ENCODE data around the gene IFIT3. TPM values are rescaled to one million over a fixed set of nuclear protein-coding genes. Genes with fewer than 3 reads are reported as not detected.
"Not testable (repeated sequence)": the region's sequence is repeated elsewhere in the genome, so short reads cannot be mapped to it uniquely, and the experiment has no call there.

IFIT3 gene
- total RNA-seq, 1 donor from 2014 or later: 0.91 TPM

- H3K4me1 Mint-ChIP-seq (ENCODE audit: low read depth): peaks cover 4% of the 10 kb centered on the region
- no peaks in the 10 kb centered on the region for H3K9me3 Mint-ChIP-seq
- DNase-seq (ENCODE audit: low spot score): no peak
- H3K27me3 Mint-ChIP-seq (ENCODE audit: insufficient read depth): peaks cover 58% of the 10 kb centered on the region
- H3K27ac Mint-ChIP-seq: no peak overlapping the region
- peaks cover 24% of the 10 kb centered on the region for H3K36me3 Mint-ChIP-seq (ENCODE audit: low read depth)
- no peak overlapping the region for H3K4me3 Mint-ChIP-seq
- intact Hi-C loops (cut with micrococcal nuclease): no loop called here
These were observed 16.4 kb downstream of the IFIT3 start for GRCh38 chr10:89344156-89344555.

- H3K27me3 Mint-ChIP-seq (ENCODE audit: insufficient read depth): peaks cover 65% of the 10 kb centered on the region
- peaks cover 15% of the 10 kb centered on the region for H3K36me3 Mint-ChIP-seq (ENCODE audit: low read depth)
- intact Hi-C loops (cut with micrococcal nuclease): no loop called here
- no peak overlapping the region for H3K4me3 Mint-ChIP-seq
- H3K27ac Mint-ChIP-seq: no peak overlapping the region
- H3K4me1 Mint-ChIP-seq (ENCODE audit: low read depth): peaks cover 10% of the 10 kb centered on the region
- no peak for DNase-seq (ENCODE audit: low spot score)
- no peaks in the 10 kb centered on the region for H3K9me3 Mint-ChIP-seq
These were observed 17.7 kb downstream of the IFIT3 start for GRCh38 chr10:89345367-89346000.

- Mint-ChIP-seq H3K4me3 (no peak overlapping the region), H3K9me3 (no peaks in the 10 kb centered on the region), H3K4me1 (ENCODE audit: low read depth) (peaks cover 22% of the 10 kb centered on the region), H3K36me3 (ENCODE audit: low read depth) (peaks cover 12% of the 10 kb centered on the region), H3K27me3 (ENCODE audit: insufficient read depth) (peaks cover 66% of the 10 kb centered on the region), H3K27ac (no peak overlapping the region)
- no peak for DNase-seq (ENCODE audit: low spot score)
- intact Hi-C loops (cut with micrococcal nuclease): no loop called here
These were observed 18.8 kb downstream of the IFIT3 start for GRCh38 chr10:89346405-89347254.

- intact Hi-C loops (cut with micrococcal nuclease): no loop called here
- Mint-ChIP-seq H3K9me3 (no peaks in the 10 kb centered on the region), H3K27me3 (ENCODE audit: insufficient read depth) (peaks cover 61% of the 10 kb centered on the region), H3K36me3 (ENCODE audit: low read depth) (peaks cover 7% of the 10 kb centered on the region), H3K27ac (no peak overlapping the region), H3K4me1 (ENCODE audit: low read depth) (peaks cover 31% of the 10 kb centered on the region), H3K4me3 (no peak overlapping the region)
- no peak for DNase-seq (ENCODE audit: low spot score)
These were observed 20.1 kb downstream of the IFIT3 start for GRCh38 chr10:89347701-89348457.

GRCh38 chr10:89348481-89348880 lies 20.7 kb downstream of the IFIT3 start:
- Mint-ChIP-seq H3K27ac (no peak overlapping the region), H3K4me3 (no peak overlapping the region), H3K36me3 (ENCODE audit: low read depth) (peaks cover under 1% of the 10 kb centered on the region), H3K4me1 (ENCODE audit: low read depth) (peaks cover 31% of the 10 kb centered on the region), H3K27me3 (ENCODE audit: insufficient read depth) (peaks cover 64% of the 10 kb centered on the region), H3K9me3 (no peaks in the 10 kb centered on the region)
- intact Hi-C loops (cut with micrococcal nuclease): no loop called here
- DNase-seq (ENCODE audit: low spot score): no peak

GRCh38 chr10:89348975-89349374 lies 21.2 kb downstream of the IFIT3 start:
- peaks cover 64% of the 10 kb centered on the region for H3K27me3 Mint-ChIP-seq (ENCODE audit: insufficient read depth)
- peaks cover 31% of the 10 kb centered on the region for H3K4me1 Mint-ChIP-seq (ENCODE audit: low read depth)
- H3K36me3 Mint-ChIP-seq (ENCODE audit: low read depth): no peaks in the 10 kb centered on the region
- no peak overlapping the region for H3K27ac Mint-ChIP-seq
- H3K4me3 Mint-ChIP-seq: no peak overlapping the region
- H3K9me3 Mint-ChIP-seq: peaks cover under 1% of the 10 kb centered on the region
- intact Hi-C loops (cut with micrococcal nuclease): no loop called here
- DNase-seq (ENCODE audit: low spot score): no peak

- intact Hi-C loops (cut with micrococcal nuclease): loop anchor here (1.0 kb wide), 1 partner anchor 42 kb away; the partner anchor contains the start of gene IFIT1
- not testable (repeated sequence) for H3K36me3 Mint-ChIP-seq (ENCODE audit: low read depth)
These were observed 23.0 kb downstream of the IFIT3 start for GRCh38 chr10:89350631-89351315.

GRCh38 chr10:89351412-89351779 lies 23.6 kb downstream of the IFIT3 start:
- no peak for DNase-seq (ENCODE audit: low spot score)
- Mint-ChIP-seq H3K9me3 (peaks cover 3% of the 10 kb centered on the region), H3K36me3 (ENCODE audit: low read depth) (no peaks in the 10 kb centered on the region), H3K4me1 (ENCODE audit: low read depth) (peaks cover 30% of the 10 kb centered on the region), H3K4me3 (no peak overlapping the region), H3K27ac (no peak overlapping the region), H3K27me3 (ENCODE audit: insufficient read depth) (peaks cover 53% of the 10 kb centered on the region)
- intact Hi-C loops (cut with micrococcal nuclease): loop anchor here (1.0 kb wide), 1 partner anchor 41 kb away; the partner anchor contains the start of gene IFIT1

More at GRCh38 chr10:89350631-89351315, 23.0 kb downstream of the IFIT3 start:
- not testable (repeated sequence) for H3K9me3 Mint-ChIP-seq; H3K27ac Mint-ChIP-seq; DNase-seq (ENCODE audit: low spot score)
- peaks cover 58% of the 10 kb centered on the region for H3K27me3 Mint-ChIP-seq (ENCODE audit: insufficient read depth)
- H3K4me3 Mint-ChIP-seq: peak overlapping the region; percentile 6
- peaks cover 31% of the 10 kb centered on the region for H3K4me1 Mint-ChIP-seq (ENCODE audit: low read depth)

GRCh38 chr10:89351780-89352597 lies 24.2 kb downstream of the IFIT3 start:
- Mint-ChIP-seq H3K4me3 (no peak overlapping the region), H3K27me3 (ENCODE audit: insufficient read depth) (peaks cover 48% of the 10 kb centered on the region), H3K4me1 (ENCODE audit: low read depth) (peaks cover 27% of the 10 kb centered on the region), H3K36me3 (ENCODE audit: low read depth) (no peaks in the 10 kb centered on the region), H3K9me3 (peaks cover 3% of the 10 kb centered on the region), H3K27ac (no peak overlapping the region)
- intact Hi-C loops (cut with micrococcal nuclease): loop anchor here (1.0 kb wide), 1 partner anchor 40 kb away; the partner anchor contains the start of gene IFIT1
- no peak for DNase-seq (ENCODE audit: low spot score)

GRCh38 chr10:89352802-89353201 lies 25.0 kb downstream of the IFIT3 start:
- no peak for DNase-seq (ENCODE audit: low spot score)
- Mint-ChIP-seq H3K27ac (no peak overlapping the region), H3K4me3 (no peak overlapping the region), H3K36me3 (ENCODE audit: low read depth) (no peaks in the 10 kb centered on the region), H3K27me3 (ENCODE audit: insufficient read depth) (peaks cover 49% of the 10 kb centered on the region), H3K9me3 (peaks cover 3% of the 10 kb centered on the region), H3K4me1 (ENCODE audit: low read depth) (peaks cover 27% of the 10 kb centered on the region)
- intact Hi-C loops (cut with micrococcal nuclease): no loop called here

GRCh38 chr10:89355394-89355931 lies 27.7 kb downstream of the IFIT3 start:
- no peak overlapping the region for H3K4me3 Mint-ChIP-seq
- H3K4me1 Mint-ChIP-seq (ENCODE audit: low read depth): peaks cover 21% of the 10 kb centered on the region
- intact Hi-C loops (cut with micrococcal nuclease): no loop called here
- no peak overlapping the region for H3K27ac Mint-ChIP-seq
- peaks cover 45% of the 10 kb centered on the region for H3K27me3 Mint-ChIP-seq (ENCODE audit: insufficient read depth)
- H3K9me3 Mint-ChIP-seq: peaks cover 3% of the 10 kb centered on the region
- no peak for DNase-seq (ENCODE audit: low spot score)
- H3K36me3 Mint-ChIP-seq (ENCODE audit: low read depth): no peaks in the 10 kb centered on the region

All from activated T-helper 1 cell treated with anti-CD3 and anti-CD28 coated beads, Interleukin-12 subunit alpha, Interleukin-12 subunit beta, Interleukin-2, Interleukin-4 antibody, amounts not matched to agents 30 ng/mL and 10 ng/mL and 1 ng/mL, durations not matched to agents 14 hours and 24 hours and 36 hours (primary cell).